NOMO-1 (cell line): ENCODE data around the gene SIRT4.

Source experiments
- DNase-seq, 2 experiments: peaks; one replicate each; lab custom pipeline; 2025; ENCODE audit not compliant: unreplicated experiment in 2 of 2; lab: John Stamatoyannopoulos, UW

Gene SIRT4

DNA sequence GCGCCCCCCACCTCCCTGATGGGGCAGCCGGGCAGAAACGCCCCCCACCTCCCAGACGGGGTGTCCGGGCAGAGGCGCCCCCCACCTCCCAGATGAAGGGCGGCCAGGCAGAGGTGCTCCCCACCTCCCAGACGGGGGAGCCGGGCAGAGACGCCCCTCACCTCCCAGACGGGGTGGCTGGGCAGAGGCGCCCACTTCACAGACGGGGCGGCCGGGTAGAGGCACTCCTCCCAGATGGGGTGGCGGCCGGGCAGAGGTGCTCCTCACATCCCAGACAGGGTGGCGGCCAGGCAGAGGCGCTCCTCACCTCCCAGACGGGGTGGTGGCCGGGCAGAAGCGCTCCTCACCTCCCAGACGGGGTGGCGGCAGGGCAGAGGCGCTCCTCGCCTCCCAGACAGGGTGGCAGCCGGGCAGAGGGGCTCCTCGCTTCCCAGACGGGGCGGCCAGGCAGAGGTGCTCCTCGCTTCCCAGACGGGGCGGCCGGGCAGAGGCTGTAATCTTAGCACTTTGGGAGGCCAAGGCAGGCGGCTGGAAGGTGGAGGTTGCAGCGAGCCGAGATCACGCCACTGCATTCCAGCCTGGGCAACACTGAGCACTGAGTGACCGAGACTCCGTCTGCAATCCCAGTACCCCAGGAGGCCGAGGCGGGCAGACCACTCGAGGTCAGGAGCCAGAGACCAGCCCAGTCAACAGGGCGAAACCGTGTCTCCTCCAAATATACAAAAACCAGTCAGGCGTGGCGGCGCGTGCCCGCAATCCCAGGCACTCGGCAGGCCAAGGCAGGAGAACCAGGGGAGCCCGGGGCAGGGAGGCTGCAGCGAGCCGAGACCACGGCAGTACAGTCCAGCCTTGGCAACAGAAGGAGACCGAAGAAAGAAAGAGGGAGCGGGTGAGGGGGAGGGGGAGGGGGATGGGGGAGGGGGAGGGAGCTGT is 23.7 kb upstream of the SIRT4 start:
- DNase-seq = no peak

DNA sequence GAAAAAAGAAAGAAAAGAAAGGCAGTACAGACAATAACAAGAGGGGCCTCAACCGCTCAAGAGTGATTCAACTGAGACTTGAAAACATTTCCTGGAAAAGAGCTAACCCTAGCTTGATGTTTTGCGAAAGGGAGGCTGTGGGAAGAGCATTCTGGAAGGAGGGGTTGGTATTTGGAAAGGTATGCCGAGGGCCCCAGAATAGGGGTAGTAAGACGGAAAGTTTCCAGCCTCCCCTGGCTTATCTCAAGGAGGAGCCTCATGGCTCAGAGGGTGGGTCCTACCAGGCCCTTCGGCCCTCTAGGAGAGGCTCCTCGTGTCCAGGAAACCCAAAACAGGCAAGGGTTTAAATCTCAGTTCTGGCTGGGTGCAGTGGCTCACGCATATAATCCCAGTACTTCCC is 18.8 kb upstream of the SIRT4 start:
- no peak for DNase-seq

DNA sequence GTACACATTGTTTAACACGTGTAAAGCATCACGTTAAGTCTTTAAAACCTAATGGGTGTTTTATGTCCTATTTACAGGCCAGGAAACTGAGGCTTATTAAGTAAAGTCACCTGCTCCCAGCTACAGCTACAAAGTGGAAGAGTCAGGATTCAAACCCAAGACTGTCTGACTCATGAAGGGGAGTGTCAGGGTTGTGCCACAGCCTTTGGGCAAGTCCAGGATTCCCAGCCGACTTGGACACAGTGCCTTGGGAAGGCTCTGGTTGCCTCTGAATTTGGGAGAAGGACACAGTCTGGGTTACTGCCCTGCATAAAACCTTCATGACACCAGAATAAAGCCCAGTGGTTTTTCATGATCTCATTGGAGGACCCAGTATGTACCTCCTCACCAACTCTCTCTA is 17.7 kb upstream of the SIRT4 start:
- DNase-seq = no peak

DNA sequence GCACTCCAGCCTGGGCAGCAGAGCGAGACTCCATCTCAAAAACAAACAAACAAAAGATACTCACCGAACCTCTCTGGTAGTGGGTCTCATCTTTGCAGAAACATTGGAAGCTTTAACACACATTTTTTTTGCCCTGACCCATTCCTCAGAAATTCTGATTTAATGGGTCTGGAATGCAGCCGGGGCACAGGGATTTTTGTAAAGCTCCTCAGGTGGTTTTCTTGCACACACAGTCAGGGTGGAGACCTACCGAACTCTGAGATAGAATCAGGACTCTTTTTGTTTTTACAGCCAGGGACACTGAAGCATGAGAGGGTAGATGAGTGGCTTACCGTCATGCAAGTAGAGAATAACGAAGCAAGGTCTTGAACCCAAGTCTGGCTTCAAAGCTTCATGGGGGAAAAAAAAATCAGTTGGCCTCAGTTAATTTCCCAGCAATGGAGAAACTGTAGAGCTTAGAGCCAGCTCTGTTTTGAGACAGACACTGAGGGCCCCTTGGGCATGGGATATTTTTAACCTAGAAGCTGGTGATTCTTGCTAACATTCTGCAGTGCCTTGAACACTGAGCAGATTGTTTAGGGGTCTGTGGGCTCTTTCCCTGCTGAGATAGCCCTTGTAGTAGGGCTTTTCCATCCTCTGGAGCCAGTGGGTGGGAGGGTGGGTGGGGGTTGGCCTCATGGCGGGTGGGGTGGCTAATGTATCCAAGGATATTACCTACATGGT is 15.2 kb upstream of the SIRT4 start:
- DNase-seq = no peak

DNA sequence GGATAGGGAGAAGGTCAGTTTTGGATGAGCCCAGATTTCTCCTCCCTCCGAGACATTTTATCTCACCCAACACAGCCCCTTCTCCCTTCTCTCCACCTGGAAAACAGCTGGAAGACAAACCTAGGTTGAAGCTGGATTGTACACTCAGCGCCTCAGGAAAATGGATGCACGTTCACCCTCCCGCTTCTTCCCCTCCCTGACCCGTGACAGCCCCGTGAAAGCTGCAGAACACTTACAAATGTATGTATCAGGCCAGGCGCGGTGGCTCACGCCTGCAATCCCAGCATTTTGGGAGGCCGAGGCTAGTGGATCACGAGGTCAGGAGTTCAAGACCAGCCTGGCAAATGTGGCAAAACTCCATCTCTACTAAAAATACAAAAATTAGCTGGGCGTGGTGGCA is 14.6 kb upstream of the SIRT4 start:
- no peak for DNase-seq

DNA sequence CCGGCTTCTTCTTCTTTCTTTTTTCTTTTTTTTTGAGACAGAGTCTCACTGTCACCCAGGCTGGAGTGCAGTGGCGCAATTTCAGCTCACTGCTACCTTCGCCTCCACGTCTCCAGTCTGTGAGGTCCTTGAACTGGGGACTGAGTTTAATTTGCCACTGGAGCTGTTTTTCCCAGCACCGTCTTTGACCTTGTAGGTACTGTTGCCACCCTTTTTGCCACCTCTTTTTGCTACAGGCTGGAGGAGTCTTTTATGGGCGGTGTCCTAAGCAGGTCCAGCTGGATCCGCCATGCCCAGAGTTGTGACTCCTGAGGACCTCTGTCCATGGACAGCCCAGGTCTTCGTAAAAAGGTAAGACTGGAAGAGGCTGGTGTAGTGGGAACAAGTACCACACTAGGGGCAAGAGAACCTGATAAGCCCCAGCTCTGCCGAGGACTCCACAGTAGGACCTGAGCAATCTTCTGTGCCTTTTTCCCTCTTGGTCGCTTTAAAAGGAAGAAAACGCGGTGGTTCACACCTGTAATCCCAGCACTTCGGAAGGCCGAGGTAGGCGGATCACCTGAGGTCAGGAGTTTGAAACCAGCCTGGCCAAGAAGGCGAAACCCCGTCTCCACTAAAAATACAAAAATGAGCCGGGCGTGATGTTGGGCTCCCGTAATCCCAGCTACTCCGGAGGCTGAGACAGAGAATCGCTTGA is 11.4 kb upstream of the SIRT4 start:
- peak; percentile 12 to 44 for DNase-seq

DNA sequence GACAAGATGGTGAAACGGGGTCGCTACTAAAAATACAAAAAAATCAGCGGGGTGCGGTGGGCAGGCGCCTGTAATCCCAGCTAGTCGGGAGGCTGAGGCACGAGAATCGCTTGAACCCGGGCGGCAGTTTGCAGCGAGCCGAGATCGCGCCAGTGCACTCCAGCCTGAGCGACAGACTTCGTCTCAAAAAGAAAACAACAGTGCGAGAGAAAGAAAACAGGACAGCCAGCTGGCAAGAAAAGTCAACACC is 9.8 kb upstream of the SIRT4 start:
- no peak for DNase-seq

DNA sequence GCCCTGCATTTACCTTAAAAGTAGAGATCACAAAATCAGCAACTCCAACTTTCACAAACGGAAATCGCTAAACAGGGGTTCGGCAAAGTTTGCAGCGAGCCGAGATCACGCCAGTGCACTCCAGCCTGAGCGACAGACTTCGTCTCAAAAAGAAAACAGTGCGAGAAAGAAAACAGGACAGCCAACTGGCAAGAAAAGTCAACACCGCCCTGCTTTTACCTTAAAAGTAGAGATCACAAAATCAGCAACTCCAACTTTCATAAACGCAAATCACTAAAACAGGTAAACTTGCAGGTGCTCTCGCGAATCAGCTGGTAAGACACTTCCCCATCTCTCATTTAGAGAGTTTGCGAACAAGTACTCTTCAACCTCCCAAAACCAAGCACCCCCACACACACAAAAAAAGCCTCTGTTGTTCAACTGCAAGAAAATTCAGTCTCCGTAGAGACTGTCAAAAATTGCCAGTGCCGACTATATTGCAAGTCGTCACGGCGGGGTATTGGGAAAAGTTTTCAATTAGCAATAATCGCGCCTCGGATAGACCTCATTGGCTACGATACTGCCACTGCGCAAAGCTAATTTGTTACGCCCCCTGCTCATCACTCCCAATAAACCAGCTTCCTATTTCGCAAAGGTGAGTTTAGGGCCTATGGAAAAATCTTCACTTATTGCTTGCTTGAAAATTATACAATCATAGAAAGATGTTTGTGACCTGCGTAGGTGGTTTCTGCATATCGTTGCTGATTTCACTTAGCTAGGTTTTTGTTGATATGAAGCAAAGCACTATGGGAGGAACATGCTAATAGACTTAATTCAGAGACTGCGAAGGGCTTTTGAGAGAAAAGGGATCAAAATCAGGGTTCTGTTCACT is 9.2 kb upstream of the SIRT4 start, which contains the start of gene RNU4-1:
Gene RNU4-1, minus strand, starts transcription at position 577 of the 871 bp plus-strand sequence.
- peak; percentile 91 to 95 for DNase-seq

DNA sequence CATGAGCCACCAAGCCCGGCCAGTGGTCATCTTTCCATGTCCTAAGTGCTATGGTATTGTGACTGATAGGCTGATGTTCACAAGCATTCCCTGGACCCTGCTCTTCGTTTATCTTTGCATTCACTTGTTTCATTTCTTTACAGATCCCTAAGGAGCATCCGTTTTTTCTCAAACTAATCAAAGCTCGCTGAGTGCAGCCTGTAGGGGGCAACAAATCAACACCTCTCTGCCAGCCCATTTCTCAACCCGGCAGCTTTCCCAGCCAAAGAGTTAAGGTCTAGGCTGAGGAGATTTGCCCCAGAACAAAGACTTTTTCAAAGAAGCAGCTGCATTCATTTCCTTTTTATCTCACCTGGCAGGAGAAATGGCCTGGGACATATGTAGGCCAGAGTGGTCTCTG is 12.1 kb downstream of the SIRT4 start:
- DNase-seq = no peak

DNA sequence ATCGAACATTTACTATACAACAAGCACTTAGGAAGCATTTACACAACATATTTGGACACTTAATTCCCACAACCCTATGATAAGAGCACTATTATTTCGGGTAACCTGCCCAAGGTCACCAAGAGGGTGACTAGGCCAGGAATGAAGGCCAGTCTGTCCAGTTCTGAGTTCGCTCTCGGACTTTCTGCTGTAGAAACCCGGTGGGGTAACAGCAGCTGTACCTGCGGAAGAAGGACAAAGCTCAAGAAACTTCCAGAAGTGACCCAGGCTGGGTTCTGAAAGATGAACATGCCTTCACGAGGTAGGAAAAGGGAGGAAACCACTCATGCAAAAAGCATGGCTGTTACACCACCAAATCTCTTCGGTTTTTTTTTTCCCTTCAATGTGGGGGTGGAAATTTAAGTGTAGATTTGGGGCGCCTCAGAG is 14.7 kb downstream of the SIRT4 start:
- peak in 1 of 2 experiments; percentile 44 for DNase-seq

DNA sequence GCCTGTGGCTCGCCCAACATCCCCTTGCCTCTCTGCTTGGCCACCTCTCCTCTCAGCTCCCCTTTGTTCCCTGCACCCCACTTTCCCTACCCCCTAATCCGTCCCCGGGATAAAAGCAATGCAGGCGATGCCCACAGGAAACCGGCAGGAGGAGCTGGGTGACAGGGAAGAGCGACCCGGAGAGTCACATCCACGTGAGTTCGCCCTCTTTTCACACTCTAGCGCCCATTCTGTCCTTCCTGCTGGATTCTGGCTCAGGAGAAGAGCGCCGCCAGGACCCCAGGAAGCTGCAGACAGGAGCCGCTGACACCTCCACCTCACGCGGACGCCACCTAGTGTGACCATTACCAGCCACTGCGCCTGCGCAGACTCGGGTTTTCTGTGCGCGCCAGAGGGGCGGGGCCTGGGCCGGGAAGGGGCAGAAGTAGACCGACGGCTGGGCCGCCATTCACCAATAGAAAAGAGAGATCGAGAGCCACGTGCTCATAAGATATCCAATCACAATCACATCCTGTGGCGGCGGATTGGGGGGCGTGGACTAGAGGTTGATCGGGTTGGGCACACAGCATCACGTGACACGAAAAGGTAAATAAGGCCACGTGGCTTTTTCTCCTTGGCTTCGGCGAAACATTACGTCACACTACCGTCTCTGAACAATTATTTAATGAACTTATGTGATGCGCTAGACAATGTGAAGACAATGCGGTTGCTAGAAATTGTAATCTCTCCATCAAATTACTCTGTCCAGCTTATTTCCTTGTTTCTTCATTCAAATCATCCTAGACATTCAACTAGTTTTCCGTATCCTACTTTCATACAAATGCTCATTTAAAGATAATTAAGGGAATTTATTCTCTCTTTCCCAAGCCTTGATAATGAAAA is 15.3 kb downstream of the SIRT4 start:
- peak; percentile 98 to 99 for DNase-seq

DNA sequence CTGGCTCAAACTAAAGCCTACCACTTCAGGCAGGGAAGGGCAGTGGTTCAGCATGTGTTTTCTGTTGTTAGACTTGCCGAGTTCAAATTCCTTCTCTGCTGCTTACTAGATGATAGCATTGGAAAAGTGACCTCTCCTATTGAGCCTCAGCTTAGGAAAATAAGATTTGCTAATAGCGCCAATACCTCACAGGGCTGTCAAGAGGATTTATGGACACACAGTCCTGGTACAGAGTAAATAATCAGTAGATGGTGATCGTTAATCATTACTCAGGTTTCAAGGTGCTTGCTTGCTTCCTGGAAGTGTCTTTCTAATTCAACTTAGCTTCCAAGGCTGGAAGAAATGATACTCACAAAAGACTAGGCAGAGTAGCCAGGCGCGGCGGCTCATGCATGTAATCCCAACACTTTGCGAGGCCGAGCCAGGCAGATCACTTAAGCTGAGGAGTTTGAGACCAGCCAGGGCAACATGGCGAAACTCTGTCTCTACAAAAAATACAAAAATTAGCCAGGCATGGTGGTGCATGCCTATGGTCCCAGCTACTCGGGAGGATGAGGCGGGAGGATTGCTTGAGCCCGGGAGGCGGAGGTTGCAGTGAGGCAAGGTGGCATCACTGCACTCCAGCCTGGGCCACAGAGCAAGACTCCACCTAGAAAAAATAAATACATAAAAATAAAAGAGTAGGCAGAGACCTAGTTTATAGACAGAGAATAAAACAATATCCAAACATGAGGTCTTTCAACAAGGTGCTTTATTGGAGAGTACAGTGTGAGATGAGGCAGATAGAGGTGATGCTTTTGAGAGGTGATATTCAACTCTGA is 19.5 kb downstream of the SIRT4 start:
- no peak for DNase-seq

DNA sequence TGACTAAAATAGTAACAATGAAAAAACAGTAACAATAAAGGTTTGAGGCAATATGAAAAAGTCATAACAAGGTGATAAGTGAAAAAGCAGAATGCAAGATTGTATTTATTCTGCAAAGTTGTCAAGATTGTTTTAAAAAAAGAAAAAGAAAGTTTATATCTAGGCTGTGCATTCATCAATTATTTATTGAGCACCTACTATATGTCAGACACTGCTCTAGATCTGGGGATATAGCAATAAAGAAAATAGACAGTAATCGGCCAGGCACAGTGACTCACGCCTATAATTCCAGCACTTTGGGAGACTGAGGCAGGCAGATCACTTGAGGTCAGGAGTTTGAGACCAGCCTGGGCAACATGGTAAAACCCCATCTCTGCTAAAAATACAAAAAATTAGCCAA is 21.7 kb downstream of the SIRT4 start:
- DNase-seq = no peak

DNA sequence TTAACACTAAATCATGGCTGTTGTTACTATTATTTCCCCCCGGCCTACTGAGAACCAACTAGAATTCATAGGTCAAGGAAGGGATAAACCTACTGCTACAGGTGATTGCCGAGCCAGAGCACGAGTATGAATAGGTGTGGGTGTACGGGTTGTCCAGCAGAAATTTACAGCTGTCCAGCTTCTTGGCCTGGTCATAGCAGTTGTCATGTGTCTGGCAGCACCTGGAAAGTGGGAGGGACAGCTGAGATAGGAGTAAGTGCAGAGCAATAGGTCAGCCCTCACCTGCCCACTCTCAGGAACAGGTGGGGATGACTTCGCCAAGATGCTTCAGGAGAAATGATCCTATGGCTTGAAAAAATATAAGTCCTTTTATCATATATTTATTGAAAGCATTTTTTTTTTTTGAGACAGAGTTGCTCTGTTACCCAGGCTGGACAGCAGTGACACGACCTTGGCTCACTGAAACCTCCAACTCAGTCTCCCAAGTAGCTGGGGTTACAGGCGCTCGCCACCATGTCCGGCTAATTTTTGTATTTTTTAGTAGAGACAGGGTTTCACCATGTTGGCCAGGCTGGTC is 22.8 kb downstream of the SIRT4 start:
- DNase-seq = no peak

DNA sequence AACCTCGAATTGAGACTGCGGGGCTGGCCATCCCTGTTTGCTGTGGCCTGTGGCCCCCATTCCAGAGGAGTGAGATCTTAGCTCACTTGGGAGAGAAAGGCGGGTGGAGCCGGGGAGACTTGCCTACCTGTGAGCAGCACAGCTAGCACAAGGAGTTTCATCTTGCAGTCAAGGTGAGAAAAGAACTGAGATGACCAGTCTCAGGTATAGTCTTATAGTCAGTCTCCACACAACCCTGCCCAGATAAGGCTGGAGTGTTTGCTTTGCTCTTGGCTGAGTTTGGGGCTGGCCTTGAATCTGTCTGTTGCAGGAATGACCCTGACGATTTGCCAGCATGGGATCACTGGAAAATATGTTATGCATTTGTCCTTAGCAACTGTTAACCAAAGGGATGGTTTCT is 25.5 kb downstream of the SIRT4 start, which contains the start of gene PLA2G1B:
Gene PLA2G1B, minus strand, starts transcription at position 187 of the 400 bp plus-strand sequence. Its CDS starts 26 bp downstream, at position 161.
- DNase-seq = no peak

DNA sequence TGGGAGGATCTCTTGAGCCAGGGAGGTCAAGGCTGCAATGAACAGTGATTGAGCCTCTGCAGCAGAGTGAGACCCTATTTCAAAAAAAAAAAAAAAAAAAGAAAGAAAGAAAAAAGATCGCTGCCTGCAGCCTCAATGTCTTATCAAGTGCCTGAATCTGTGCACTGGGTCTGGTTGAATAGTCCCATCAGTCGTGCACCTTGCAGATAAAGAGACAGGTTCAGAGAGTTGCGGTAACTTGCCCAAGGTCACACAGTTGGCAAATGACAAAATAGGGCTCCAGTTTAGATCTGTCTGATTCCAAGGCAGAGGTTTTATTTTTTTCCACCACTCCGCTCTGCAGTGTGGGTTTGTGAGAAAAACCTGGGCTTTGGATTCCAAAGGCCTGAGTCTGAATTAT is 26.1 kb downstream of the SIRT4 start:
- DNase-seq = no peak

DNA sequence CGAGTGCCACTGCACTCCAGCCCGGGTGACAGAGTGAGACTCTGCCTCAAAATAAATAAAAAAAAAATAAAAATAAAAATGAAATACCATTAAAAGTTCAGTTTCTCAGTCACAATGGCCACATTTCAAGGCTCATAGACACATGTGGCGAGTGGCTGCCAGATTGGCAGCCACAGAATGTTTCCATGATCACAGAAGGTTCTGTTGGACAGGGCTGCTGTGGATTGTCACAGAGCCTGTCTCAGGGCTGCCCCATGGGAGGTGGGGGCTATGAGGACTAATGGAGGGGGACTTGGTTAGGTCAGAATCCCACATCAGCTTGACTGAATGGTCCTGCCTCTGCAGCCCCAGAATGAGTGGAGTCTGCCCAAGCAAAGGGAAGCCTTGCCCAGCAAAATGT is 29.3 kb downstream of the SIRT4 start:
- no peak for DNase-seq

DNA sequence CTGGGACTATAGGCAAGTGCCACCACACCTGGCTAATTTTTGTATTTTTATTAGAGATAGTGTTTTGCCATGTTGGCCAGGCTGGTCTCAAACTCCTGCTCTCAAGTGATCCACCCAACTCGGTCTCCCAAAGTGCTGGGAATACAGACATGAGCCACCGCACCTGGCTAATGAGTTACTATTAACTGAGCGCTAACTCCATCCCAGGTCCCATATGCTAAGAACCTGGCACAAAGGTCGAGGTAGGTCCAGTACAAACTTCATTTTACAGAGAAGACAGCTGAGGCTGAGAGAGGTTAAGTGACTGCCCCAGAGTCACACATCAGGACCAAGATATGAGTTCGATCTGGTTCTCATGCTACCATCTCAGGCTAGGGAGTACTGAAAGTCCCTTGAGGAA is 29.9 kb downstream of the SIRT4 start:
- no peak for DNase-seq
